GM13976 (cell line): Measurements from ENCODE around the gene LIPH.

Source experiments
- DNase-seq: peaks from one replicate; pipeline ENCODE4 v3.0.0; 2012; ENCODE audit warnings: low spot score
- in situ Hi-C: fragments of 300-500 bp; cut with MboI; formaldehyde crosslinking; loops from one replicate; pipeline ENCODE4 v1.12.0; 2022; ENCODE audit warnings: low sequenced_read_pairs, mixed read lengths, inconsistent platforms; ENCODE audit not compliant: unreplicated experiment
- TF ChIP-seq, protein P1 (sequence below): IDR thresholded peaks from 2 replicates; pipeline ENCODE4 v1.5.1; 2012; ENCODE audit warnings: borderline replicate concordance, mild to moderate bottlenecking; ENCODE audit not compliant: insufficient read depth; ENCODE audit errors: extremely low read depth, missing control alignments, control extremely low read depth

LIPH gene

DNA sequence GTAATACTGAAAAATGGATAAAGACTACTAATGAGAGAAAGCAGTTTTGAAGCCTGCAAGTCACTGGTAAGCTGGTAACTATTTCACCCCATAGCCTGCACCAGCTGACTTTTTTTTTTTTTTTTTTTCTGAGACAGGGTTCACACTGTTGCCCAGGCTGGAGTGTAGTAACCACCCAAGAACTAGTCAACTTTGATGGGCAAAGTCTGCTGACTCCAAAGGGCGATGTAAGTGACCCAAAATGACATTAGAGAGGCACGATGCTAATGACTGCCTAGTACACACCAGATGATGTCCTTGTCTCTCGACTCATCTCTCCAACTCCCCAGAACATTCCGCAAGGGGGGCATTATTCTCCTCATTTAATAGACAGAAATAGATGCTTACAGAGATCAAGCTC is 40.7 kb downstream of the LIPH start:
- in situ Hi-C loops, result no loop called here
- no peak for DNase-seq
- TF ChIP-seq, protein P1, sequence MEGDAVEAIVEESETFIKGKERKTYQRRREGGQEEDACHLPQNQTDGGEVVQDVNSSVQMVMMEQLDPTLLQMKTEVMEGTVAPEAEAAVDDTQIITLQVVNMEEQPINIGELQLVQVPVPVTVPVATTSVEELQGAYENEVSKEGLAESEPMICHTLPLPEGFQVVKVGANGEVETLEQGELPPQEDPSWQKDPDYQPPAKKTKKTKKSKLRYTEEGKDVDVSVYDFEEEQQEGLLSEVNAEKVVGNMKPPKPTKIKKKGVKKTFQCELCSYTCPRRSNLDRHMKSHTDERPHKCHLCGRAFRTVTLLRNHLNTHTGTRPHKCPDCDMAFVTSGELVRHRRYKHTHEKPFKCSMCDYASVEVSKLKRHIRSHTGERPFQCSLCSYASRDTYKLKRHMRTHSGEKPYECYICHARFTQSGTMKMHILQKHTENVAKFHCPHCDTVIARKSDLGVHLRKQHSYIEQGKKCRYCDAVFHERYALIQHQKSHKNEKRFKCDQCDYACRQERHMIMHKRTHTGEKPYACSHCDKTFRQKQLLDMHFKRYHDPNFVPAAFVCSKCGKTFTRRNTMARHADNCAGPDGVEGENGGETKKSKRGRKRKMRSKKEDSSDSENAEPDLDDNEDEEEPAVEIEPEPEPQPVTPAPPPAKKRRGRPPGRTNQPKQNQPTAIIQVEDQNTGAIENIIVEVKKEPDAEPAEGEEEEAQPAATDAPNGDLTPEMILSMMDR, result no peak

DNA sequence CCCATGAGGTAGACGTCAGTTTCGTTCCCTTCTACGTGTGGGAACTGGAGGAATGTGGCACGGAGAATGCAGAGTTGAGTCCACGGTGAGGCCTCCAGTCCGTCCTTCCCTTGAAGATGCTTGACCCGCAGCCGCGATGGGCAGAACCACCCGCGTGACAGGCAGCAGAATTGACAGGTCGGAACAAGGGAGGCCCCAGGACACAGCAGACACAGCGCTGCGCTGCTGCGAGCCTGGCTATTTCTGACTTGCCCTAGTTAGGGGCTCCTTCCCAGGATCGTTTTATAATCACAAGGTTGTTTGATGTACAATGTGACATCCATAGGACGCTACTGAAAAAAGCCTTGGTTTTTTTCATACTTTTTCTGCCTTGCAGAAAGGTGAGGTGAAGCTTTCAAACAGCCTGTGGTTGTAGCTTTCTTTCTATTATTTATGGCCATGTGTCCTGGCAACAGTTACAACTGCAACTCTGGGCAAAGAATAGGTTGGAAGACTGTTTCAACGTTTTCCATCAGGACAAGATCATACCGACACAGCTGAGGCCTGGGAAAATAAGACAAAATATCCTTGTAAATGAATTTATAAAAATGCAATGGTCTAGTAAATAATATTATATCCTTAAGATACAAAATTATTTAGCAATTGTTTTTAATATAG is 43.9 kb downstream of the LIPH start:
- DNase-seq, result no peak
- TF ChIP-seq, protein P1, result no peak
- in situ Hi-C loops, result no loop called here

DNA sequence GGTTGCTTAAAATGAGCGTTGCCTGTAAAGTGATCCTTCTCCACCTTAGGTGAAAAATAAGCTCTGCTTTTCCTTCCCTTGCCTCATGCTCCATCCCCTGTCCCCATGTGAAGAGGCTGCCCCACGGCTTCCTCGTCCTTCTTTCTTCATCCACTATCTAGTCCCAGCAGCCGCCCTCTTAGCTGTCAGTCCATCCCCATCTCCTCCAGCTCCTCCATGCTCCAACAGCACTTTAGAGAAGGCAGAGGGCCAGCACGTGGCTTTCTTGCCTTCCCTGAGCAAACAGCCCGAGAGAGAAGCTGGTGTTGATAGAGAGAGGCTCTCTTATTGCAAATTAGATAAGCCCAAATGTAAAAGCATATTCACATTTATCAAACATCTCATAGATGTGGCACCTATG is 44.5 kb downstream of the LIPH start:
- TF ChIP-seq, protein P1, result no peak
- DNase-seq, result no peak
- in situ Hi-C loops, result no loop called here

DNA sequence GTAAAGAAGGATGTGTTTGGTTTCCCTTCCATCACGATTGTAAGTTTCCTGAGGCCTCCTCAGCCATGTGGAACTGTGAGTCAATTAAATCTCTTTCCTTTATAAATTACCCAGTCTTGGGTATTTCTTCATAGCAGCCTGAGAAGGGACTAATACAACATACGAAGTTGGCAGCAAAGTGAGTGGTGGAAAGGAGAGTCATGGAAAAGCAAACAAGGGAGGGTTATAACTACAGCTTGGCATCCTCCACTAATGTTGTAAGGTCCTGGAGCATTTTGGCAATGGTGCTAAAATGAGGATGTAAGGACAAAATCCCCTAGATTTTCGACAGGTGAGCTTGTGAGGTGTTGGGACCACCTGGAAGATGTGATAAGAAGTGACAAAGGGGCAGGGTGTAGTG is 47.8 kb downstream of the LIPH start:
- in situ Hi-C loops, result no loop called here
- no peak for DNase-seq
- TF ChIP-seq, protein P1, result no peak

DNA sequence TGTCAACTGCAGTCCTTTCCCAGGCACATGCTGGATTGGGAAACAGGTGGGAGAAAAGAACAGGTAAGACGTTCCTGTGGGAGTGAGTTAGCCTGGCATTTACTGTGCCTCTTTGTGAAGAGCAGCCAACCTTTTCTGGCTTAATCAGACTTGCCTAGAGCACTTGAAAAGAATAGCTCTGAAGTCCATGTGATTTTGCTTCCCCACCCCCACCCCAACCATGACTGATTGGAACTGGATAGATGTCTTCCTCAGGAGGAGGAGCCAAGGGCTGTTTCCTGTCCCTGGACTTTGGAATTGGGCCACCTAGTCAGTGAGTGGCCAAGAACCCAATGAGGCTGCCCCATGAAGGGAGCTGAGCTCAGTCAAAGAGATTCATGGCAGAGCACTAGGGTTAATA is 48.9 kb downstream of the LIPH start:
- TF ChIP-seq, protein P1, result no peak
- in situ Hi-C loops, result no loop called here
- DNase-seq, result no peak

DNA sequence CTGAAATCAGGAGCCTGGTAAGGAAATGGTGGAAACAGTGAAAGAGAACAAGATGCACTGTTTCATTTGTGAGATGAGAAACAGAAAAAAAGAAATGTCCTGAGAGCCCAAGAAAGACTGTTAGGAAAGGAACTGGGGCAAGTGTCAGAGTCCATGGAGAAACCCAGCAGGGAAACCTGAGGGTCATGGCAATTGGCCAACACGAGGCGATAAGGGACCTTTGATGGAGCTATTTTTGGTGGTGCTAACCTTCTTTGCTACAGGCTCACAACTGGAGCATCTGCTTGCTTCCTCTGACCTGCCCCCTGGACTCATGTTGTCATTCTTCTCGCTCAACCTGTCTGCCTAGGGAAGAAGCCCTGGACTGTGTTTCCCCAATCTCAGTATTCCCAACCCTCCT is 49.4 kb downstream of the LIPH start:
- no peak for DNase-seq
- TF ChIP-seq, protein P1, result no peak
- in situ Hi-C loops, result no loop called here
